Tibial artery (tissue), 4 donors: Measurements from ENCODE around the gene OSBPL2.

ENCODE experiments used
- DNase-seq, 2 donors: peaks; one replicate each; pipeline ENCODE4 v3.0.0-alpha.2; 2019
- H3K27ac ChIP-seq, 2 donors: fragments of 200-600 bp; sonication (generic) in 1 of 2; 1 replicate in 1 of 2; 2 replicates in 1 of 2; pipeline ENCODE4 v1.5.1; 2018 to 2019; ENCODE audit warnings: mild to moderate bottlenecking in 1 of 2
- H3K27me3 ChIP-seq, 2 donors: fragments of 200-600 bp; sonication (generic) in 1 of 2; one replicate each; pipeline versions ENCODE4 v1.5.1 to v1.6.0; 2016 to 2019
- H3K36me3 ChIP-seq, 3 donors: fragments of 200-600 bp; sonication (generic) in 2 of 3; one replicate each; pipeline ENCODE4 v1.5.1; 2016 to 2019; ENCODE audit warnings: mild to moderate bottlenecking in 2 of 3
- H3K4me1 ChIP-seq, 4 donors: fragments of 200-600 bp; sonication (generic) in 2 of 4; 1 replicate in 3 of 4; 2 replicates in 1 of 4; pipeline ENCODE4 v1.5.1; 2016 to 2019
- H3K4me3 ChIP-seq, 2 donors: fragments of 200-600 bp; sonication (generic) in 1 of 2; 1 replicate in 1 of 2; 2 replicates in 1 of 2; pipeline ENCODE4 v1.5.1; 2018 to 2019; ENCODE audit warnings: mild to moderate bottlenecking in 2 of 2
- H3K9me3 ChIP-seq, 3 donors: fragments of 200-600 bp; sonication (generic) in 1 of 3; one replicate each; pipeline ENCODE4 v1.5.1; 2016 to 2019
- intact Hi-C: fragments of 100-400 bp; cut with DNase I; formaldehyde crosslinking; loops from one replicate; pipeline ENCODE4 v1.15.0; 2023; ENCODE audit warnings: low total_unique reads
- TF ChIP-seq, protein P1 (sequence below), 2 experiments: fragments of 200-600 bp in 1 of 2; fragments of 450-650 bp in 1 of 2; IDR thresholded peaks; one replicate each; pipeline ENCODE4 v1.5.1; 2017 to 2019; ENCODE audit warnings: antibody characterized with exemption in 2 of 2, mild to moderate bottlenecking in 1 of 2, moderate library complexity in 1 of 2

OSBPL2 gene

DNA sequence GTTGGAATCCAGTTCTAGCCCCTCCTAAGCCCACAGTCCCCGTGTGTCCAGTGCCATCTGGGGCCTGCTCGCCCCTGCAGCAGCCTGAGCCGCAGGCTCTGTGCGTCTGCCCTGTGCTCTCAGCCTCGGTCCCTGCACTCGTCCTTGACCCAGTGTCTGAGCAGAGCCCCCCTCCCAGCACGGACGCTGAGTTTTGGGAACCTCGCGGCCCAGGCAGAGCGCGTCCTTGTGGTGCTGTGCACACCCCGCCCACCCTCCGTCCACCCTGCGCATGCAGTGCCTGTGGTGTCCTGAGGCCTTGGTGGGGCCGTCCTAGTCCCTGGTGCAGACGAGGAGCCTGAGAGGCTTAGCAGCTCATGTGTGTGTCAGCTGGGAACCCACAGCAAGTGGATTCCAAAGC is 31.6 kb downstream of the OSBPL2 start:
- H3K4me1 ChIP-seq = no peaks in the 10 kb centered on the region
- H3K36me3 ChIP-seq = peaks cover 45 to 77% (median 48%) of the 10 kb centered on the region in 3 donors
- TF ChIP-seq, protein P1, sequence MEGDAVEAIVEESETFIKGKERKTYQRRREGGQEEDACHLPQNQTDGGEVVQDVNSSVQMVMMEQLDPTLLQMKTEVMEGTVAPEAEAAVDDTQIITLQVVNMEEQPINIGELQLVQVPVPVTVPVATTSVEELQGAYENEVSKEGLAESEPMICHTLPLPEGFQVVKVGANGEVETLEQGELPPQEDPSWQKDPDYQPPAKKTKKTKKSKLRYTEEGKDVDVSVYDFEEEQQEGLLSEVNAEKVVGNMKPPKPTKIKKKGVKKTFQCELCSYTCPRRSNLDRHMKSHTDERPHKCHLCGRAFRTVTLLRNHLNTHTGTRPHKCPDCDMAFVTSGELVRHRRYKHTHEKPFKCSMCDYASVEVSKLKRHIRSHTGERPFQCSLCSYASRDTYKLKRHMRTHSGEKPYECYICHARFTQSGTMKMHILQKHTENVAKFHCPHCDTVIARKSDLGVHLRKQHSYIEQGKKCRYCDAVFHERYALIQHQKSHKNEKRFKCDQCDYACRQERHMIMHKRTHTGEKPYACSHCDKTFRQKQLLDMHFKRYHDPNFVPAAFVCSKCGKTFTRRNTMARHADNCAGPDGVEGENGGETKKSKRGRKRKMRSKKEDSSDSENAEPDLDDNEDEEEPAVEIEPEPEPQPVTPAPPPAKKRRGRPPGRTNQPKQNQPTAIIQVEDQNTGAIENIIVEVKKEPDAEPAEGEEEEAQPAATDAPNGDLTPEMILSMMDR (IDR thresholded peaks at IDR 0.05) = no peak
- H3K27ac ChIP-seq = no peak overlapping the region
- H3K9me3 ChIP-seq = no peaks in the 10 kb centered on the region
- no peak for DNase-seq
- no peak overlapping the region for H3K4me3 ChIP-seq
- intact Hi-C loops = no loop called here
- H3K27me3 ChIP-seq = no peaks in the 10 kb centered on the region

GRCh38 chr20:62272200-62272599 is 33.9 kb downstream of the OSBPL2 start:
- Histone ChIP-seq H3K9me3 (no peaks in the 10 kb centered on the region), H3K4me3 (no peak overlapping the region), H3K27ac (no peak overlapping the region), H3K36me3 (peaks cover 39 to 82% (median 39%) of the 10 kb centered on the region in 3 donors), H3K27me3 (no peaks in the 10 kb centered on the region), H3K4me1 (no peaks in the 10 kb centered on the region)
- TF ChIP-seq, protein P1 (IDR thresholded peaks at IDR 0.05) = no peak
- intact Hi-C loops = no loop called here
- no peak for DNase-seq

DNA sequence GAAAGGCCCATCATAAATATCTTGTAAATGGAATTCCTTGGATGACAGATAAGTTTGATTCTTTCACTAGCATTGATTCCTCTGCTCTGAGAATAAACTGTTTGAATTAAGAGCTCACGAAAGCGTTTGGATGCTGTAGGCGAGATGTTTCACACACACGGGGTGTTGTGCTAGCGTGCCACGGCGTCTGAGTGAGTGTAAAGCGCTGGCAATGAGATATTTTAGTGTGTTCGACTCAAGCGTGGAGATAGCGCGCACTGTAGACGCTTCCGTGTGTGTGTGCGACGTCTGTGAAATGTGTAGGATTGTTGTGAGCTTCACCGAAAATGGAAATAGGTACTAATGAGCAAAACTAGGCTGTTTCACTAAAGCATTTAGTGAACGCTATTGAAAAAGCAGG is 35.1 kb downstream of the OSBPL2 start:
- Histone ChIP-seq H3K4me1 (no peaks in the 10 kb centered on the region), H3K27me3 (no peaks in the 10 kb centered on the region), H3K9me3 (no peaks in the 10 kb centered on the region), H3K4me3 (no peak overlapping the region), H3K27ac (no peak overlapping the region), H3K36me3 (peaks cover 36 to 79% (median 39%) of the 10 kb centered on the region in 3 donors)
- TF ChIP-seq, protein P1 (IDR thresholded peaks at IDR 0.05) = no peak
- intact Hi-C loops = no loop called here
- no peak for DNase-seq

GRCh38 chr20:62274332-62274950 is 36.1 kb downstream of the OSBPL2 start:
- Histone ChIP-seq H3K27me3 (no peaks in the 10 kb centered on the region), H3K4me3 (no peak overlapping the region), H3K36me3 (peaks cover 35 to 78% (median 44%) of the 10 kb centered on the region in 3 donors), H3K9me3 (no peaks in the 10 kb centered on the region), H3K27ac (no peak overlapping the region), H3K4me1 (no peaks in the 10 kb centered on the region)
- intact Hi-C loops = no loop called here
- no peak for DNase-seq
- TF ChIP-seq, protein P1 (IDR thresholded peaks at IDR 0.05) = no peak

DNA sequence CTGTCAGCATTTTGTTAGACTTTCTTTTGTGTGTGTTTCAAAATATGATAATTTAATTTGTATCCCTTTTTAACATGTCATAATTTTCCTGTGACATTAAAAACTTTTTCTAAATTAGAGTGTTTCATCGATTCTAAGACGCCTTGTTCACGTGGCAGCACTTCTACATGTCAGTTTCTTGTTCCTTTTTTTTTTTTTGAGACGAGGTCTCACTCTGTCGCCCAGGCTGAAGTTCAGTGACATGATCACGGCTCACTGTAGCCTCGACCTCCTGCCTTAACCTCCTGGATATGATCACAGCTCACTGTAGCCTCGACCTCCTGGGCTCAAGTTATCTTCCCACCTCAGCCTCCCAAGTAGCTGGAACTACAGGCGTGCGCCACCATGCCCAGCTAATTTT is 36.9 kb downstream of the OSBPL2 start:
- Histone ChIP-seq H3K4me1 (no peaks in the 10 kb centered on the region), H3K4me3 (no peak overlapping the region), H3K27me3 (no peaks in the 10 kb centered on the region), H3K9me3 (no peaks in the 10 kb centered on the region), H3K27ac (no peak overlapping the region), H3K36me3 (peaks cover 42 to 79% (median 52%) of the 10 kb centered on the region in 3 donors)
- intact Hi-C loops = no loop called here
- TF ChIP-seq, protein P1 (IDR thresholded peaks at IDR 0.05) = no peak
- no peak for DNase-seq

DNA sequence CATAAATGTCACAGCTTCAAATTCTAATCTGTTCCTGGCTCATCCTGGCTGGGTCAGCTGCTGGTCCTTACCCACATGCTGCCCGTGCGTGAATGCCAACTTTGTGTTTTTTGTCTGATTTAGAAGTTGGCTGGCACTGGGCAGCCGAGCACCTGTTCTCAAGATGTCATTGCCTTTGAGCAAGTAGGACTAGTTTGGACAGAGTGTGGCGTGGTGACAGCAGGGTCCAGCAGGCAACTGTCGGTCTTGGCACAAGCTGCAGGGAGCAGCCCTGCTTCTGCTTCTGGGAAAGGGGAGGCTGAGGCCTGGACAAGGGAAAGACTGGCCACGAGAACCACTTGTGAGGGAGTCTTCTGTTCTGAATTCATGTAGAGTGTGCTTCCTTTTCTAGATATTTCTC is 38.1 kb downstream of the OSBPL2 start:
- no peak overlapping the region for H3K4me3 ChIP-seq
- no peaks in the 10 kb centered on the region for H3K27me3 ChIP-seq
- H3K36me3 ChIP-seq = peaks cover 54 to 85% (median 60%) of the 10 kb centered on the region in 3 donors
- no peak overlapping the region for H3K27ac ChIP-seq
- no peaks in the 10 kb centered on the region for H3K9me3 ChIP-seq
- H3K4me1 ChIP-seq = no peaks in the 10 kb centered on the region
- TF ChIP-seq, protein P1 (IDR thresholded peaks at IDR 0.05) = no peak
- DNase-seq = no peak
- intact Hi-C loops = no loop called here
